Measurements from ENCODE around the gene AFF3.
"Not testable (repeated sequence)": the region's sequence is repeated elsewhere in the genome, so short reads cannot be mapped to it uniquely, and the experiment has no call there.

AFF3 gene

GRCh38 chr2:99661761-99662160 lies 480.6 kb downstream of the AFF3 start:
- not testable (repeated sequence) for DNase-seq (ENCODE audit: low read depth)

- DNase-seq (ENCODE audit: low read depth), result no peak
Measured at GRCh38 chr2:99660616-99661406, 481.6 kb downstream of the AFF3 start.

- DNase-seq (ENCODE audit: low read depth), result no peak
Measured at GRCh38 chr2:99659874-99660273, 482.5 kb downstream of the AFF3 start.

- no peak for DNase-seq (ENCODE audit: low read depth)
Measured at GRCh38 chr2:99657691-99658258, 484.6 kb downstream of the AFF3 start.

GRCh38 chr2:99656994-99657393 lies 485.4 kb downstream of the AFF3 start:
- DNase-seq (ENCODE audit: low read depth), result no peak

GRCh38 chr2:99653433-99653832 lies 489.0 kb downstream of the AFF3 start:
- no peak for DNase-seq (ENCODE audit: low read depth)

- DNase-seq (ENCODE audit: low read depth), result no peak
Measured at GRCh38 chr2:99652862-99653261, 489.5 kb downstream of the AFF3 start.

GRCh38 chr2:99651930-99652670 lies 490.3 kb downstream of the AFF3 start:
- DNase-seq (ENCODE audit: low read depth), result no peak

- DNase-seq (ENCODE audit: low read depth), result no peak
Measured at GRCh38 chr2:99648906-99649789, 493.2 kb downstream of the AFF3 start.

GRCh38 chr2:99648178-99648844 lies 494.1 kb downstream of the AFF3 start:
- no peak for DNase-seq (ENCODE audit: low read depth)

GRCh38 chr2:99645960-99646359 lies 496.4 kb downstream of the AFF3 start:
- DNase-seq (ENCODE audit: low read depth), result no peak

GRCh38 chr2:99644419-99644787 lies 498.0 kb downstream of the AFF3 start:
- no peak for DNase-seq (ENCODE audit: low read depth)

GRCh38 chr2:99643787-99644418 lies 498.5 kb downstream of the AFF3 start:
- no peak for DNase-seq (ENCODE audit: low read depth)

GRCh38 chr2:99641999-99642398 lies 500.4 kb downstream of the AFF3 start:
- DNase-seq (ENCODE audit: low read depth), result no peak

GRCh38 chr2:99640635-99641151 lies 501.7 kb downstream of the AFF3 start:
- no peak for DNase-seq (ENCODE audit: low read depth)

- DNase-seq (ENCODE audit: low read depth), result no peak
Measured at GRCh38 chr2:99638791-99639190, 503.6 kb downstream of the AFF3 start.

- no peak for DNase-seq (ENCODE audit: low read depth)
Measured at GRCh38 chr2:99637159-99637697, 505.2 kb downstream of the AFF3 start.

GRCh38 chr2:99636144-99637034 lies 506.0 kb downstream of the AFF3 start:
- DNase-seq (ENCODE audit: low read depth), result no peak

- no peak for DNase-seq (ENCODE audit: low read depth)
Measured at GRCh38 chr2:99635710-99636109, 506.7 kb downstream of the AFF3 start.

GRCh38 chr2:99634234-99634633 lies 508.2 kb downstream of the AFF3 start:
- no peak for DNase-seq (ENCODE audit: low read depth)

All from activated T-cell treated with anti-CD3 and anti-CD28 coated beads for 24 hours (primary cell).